HepG2 (cell line): Measurements from ENCODE around the gene SLC16A3. TPM values are rescaled to one million over a fixed set of nuclear protein-coding genes. Genes with fewer than 3 reads are reported as not detected.

Source experiments
- ATAC-seq: fragments of 200-7000 bp; cut with Tn5 transposase; 3 replicates; pipeline ENCODE4 v1.9.1; 2020; ENCODE audit warnings: mild to moderate bottlenecking, moderate library complexity
- BruUV-seq: library from RNA; stranded (reverse); fragments of 400-500 nt; replicated peaks from 2 replicates; lab custom pipeline; 2021; lab: Mats Ljungman, UMichigan
- CTCF ChIA-PET: fragments of 300-600 bp; formaldehyde crosslinking; extraction: SDS; loops from one replicate; lab custom pipeline; 2021; ENCODE audit warnings: low total read pairs, inconsistent platforms, low intra/inter-chr PET ratio; lab: Yijun Ruan, JAX
- POLR2A ChIA-PET: fragments of 350-600 bp; sonication (Branson Sonifier 250); formaldehyde crosslinking; loops from one replicate; lab custom pipeline; 2020; ENCODE audit warnings: antibody characterized with exemption, inconsistent platforms; lab: Yijun Ruan, JAX
- DNase-seq: peaks from one replicate; pipeline ENCODE4 v3.0.0-alpha.2; 2015; ENCODE audit warnings: low spot score
- FAIRE-seq: peaks from 3 replicates; lab custom pipeline; 2011; peaks lifted over from hg19 to GRCh38; lab: Jason Lieb, UNC
- H2AFZ ChIP-seq: one replicate; pipeline ENCODE4 v1.6.1; 2011; ENCODE audit warnings: low read length, inconsistent platforms
- H3K27ac ChIP-seq: fragments of 300-600 bp; 3 replicates; pipeline ENCODE4 v1.8.0; 2011; ENCODE audit warnings: mixed run types, mild to moderate bottlenecking, mixed read lengths, low read length, inconsistent platforms; ENCODE audit not compliant: insufficient read depth; ENCODE audit errors: extremely low read length
- H3K27me3 ChIP-seq, 2 experiments: fragments of 200-600 bp in 1 of 2; 2 replicates in 1 of 2; 3 replicates in 1 of 2; pipeline versions ENCODE4 v1.6.0 to v1.8.0; 2011; ENCODE audit warnings: low read length in 2 of 2, mild to moderate bottlenecking in 2 of 2, moderate library complexity in 2 of 2, inconsistent platforms in 1 of 2; ENCODE audit not compliant: insufficient read depth in 2 of 2, control insufficient read depth in 1 of 2
- H3K36me3 ChIP-seq, 2 experiments: fragments of 200-600 bp in 1 of 2; replicated peaks in 1 of 2; 2 replicates in 1 of 2; 3 replicates in 1 of 2; pipeline versions ENCODE4 v1.5.1 to v1.8.0; 2011; ENCODE audit warnings: low read length in 2 of 2, inconsistent platforms in 1 of 2; ENCODE audit not compliant: insufficient read depth in 2 of 2, control insufficient read depth in 1 of 2
- H3K4me1 ChIP-seq: 2 replicates; pipeline ENCODE4 v1.5.1; 2012; ENCODE audit warnings: low read length, inconsistent platforms; ENCODE audit not compliant: insufficient read depth
- H3K4me2 ChIP-seq: 2 replicates; pipeline ENCODE4 v1.6.0; 2011; ENCODE audit warnings: low read depth, low read length, inconsistent platforms
- H3K4me3 ChIP-seq, 3 experiments: fragments of 200-600 bp in 1 of 3; sonication (generic), shearing (Covaris generic) in 1 of 3; replicated peaks in 1 of 3; 2 replicates each; pipeline ENCODE4 v1.5.1; 2011 to 2016; ENCODE audit warnings: low read length in 3 of 3, inconsistent platforms in 2 of 3, low read depth in 2 of 3, mild to moderate bottlenecking in 2 of 3, control low read depth in 1 of 3, mixed read lengths in 1 of 3; ENCODE audit not compliant: insufficient read depth in 1 of 3
- H3K79me2 ChIP-seq: one replicate; pipeline ENCODE4 v1.6.1; 2011; ENCODE audit warnings: low read length, inconsistent platforms; ENCODE audit not compliant: insufficient read depth
- H3K9ac ChIP-seq: 2 replicates; pipeline ENCODE4 v1.6.0; 2011; ENCODE audit warnings: mild to moderate bottlenecking, low read depth, low read length, inconsistent platforms; ENCODE audit not compliant: insufficient read depth
- H3K9me3 ChIP-seq: 2 replicates; pipeline ENCODE4 v1.5.1; 2012; ENCODE audit warnings: mild to moderate bottlenecking, low read length
- H4K20me1 ChIP-seq: 2 replicates; pipeline ENCODE4 v1.6.0; 2011; ENCODE audit warnings: inconsistent platforms, mild to moderate bottlenecking, low read length, moderate library complexity; ENCODE audit not compliant: insufficient read depth
- ETV6 ChIP-seq: sonication (generic); formaldehyde crosslinking; conservative IDR thresholded peaks from 2 replicates; pipeline ENCODE4 v1.4.0; 2020; ENCODE audit warnings: missing genetic modification reagents
- HNF4A ChIP-seq: sonication (generic); formaldehyde crosslinking; IDR thresholded peaks from 2 replicates; pipeline ENCODE4 v1.4.0; 2020; ENCODE audit warnings: missing genetic modification reagents
- HNF4G ChIP-seq, 2 experiments: sonication (generic) in 1 of 2; formaldehyde crosslinking in 1 of 2; IDR thresholded peaks; 2 replicates each; pipeline versions ENCODE4 v1.4.0 to v1.6.1; 2011 to 2020; ENCODE audit warnings: borderline replicate concordance in 2 of 2, low read depth in 2 of 2, mild to moderate bottlenecking in 2 of 2, low read length in 1 of 2, missing genetic modification reagents in 1 of 2, moderate library complexity in 1 of 2
- PAF1 ChIP-seq: IDR thresholded peaks from 2 replicates; pipeline ENCODE4 v1.6.1; 2016; ENCODE audit warnings: missing genetic modification reagents, missing compliant biosample characterization
- PHF20 ChIP-seq: sonication (generic); formaldehyde crosslinking; IDR thresholded peaks from 2 replicates; pipeline ENCODE4 v1.5.0; 2020; ENCODE audit warnings: mild to moderate bottlenecking, missing genetic modification reagents
- PRMT3 ChIP-seq: sonication (generic); formaldehyde crosslinking; IDR thresholded peaks from 2 replicates; pipeline ENCODE4 v1.8.1; 2022; ENCODE audit warnings: low read depth, mild to moderate bottlenecking, moderate library complexity, missing genetic modification reagents, borderline replicate concordance
- RAD21 ChIP-seq: fragments of 450-650 bp; formaldehyde crosslinking; IDR thresholded peaks from 2 replicates; pipeline ENCODE4 v1.5.0; 2020; ENCODE audit warnings: mild to moderate bottlenecking
- RBFOX2 ChIP-seq: fragments of 200-400 bp; formaldehyde crosslinking; IDR thresholded peaks from 2 replicates; pipeline ENCODE4 v1.6.1; 2017; ENCODE audit warnings: low read depth, mild to moderate bottlenecking, low read length
- SIN3A ChIP-seq: IDR thresholded peaks from 2 replicates; pipeline ENCODE4 v1.6.1; 2011; ENCODE audit warnings: low read depth, mild to moderate bottlenecking, control low read depth, low read length, borderline replicate concordance
- SKI ChIP-seq: fragments of 450-650 bp; IDR thresholded peaks from one replicate; pipeline ENCODE4 v1.6.1; 2018; ENCODE audit warnings: mild to moderate bottlenecking; ENCODE audit not compliant: partially characterized antibody
- SRF ChIP-seq: IDR thresholded peaks from 2 replicates; pipeline ENCODE4 v1.6.1; 2011; ENCODE audit warnings: mild to moderate bottlenecking, low read depth, low read length, moderate library complexity
- SRSF1 ChIP-seq: fragments of 200-400 bp; formaldehyde crosslinking; optimal IDR thresholded peaks from 2 replicates; pipeline ENCODE3; 2017; ENCODE audit warnings: mild to moderate bottlenecking, low read depth, low read length, moderate library complexity
- TCF7 ChIP-seq: sonication (generic); IDR thresholded peaks from 2 replicates; pipeline ENCODE4 v1.6.1; 2016; ENCODE audit warnings: antibody characterized with exemption, low read depth
- ZC3H4 ChIP-seq: sonication (generic); formaldehyde crosslinking; IDR thresholded peaks from 2 replicates; pipeline ENCODE4 v1.4.0; 2020; ENCODE audit warnings: missing genetic modification reagents, borderline replicate concordance
- ZIK1 ChIP-seq: sonication (generic); formaldehyde crosslinking; IDR thresholded peaks from 2 replicates; pipeline ENCODE4 v1.5.0; 2020; ENCODE audit warnings: mild to moderate bottlenecking, low read depth, missing genetic modification reagents, borderline replicate concordance
- ZNF484 ChIP-seq: sonication (generic); formaldehyde crosslinking; IDR thresholded peaks from 2 replicates; pipeline ENCODE4 v1.5.1; 2020; ENCODE audit warnings: mild to moderate bottlenecking, low read depth, missing genetic modification reagents, borderline replicate concordance
- ZNF547 ChIP-seq: sonication (generic); formaldehyde crosslinking; IDR thresholded peaks from 2 replicates; pipeline ENCODE4 v1.5.1; 2020; ENCODE audit warnings: mild to moderate bottlenecking, missing genetic modification reagents
- WGBS: methylation state at CpG from one replicate; pipeline ENCODE4 v1.1.6; 2017; ENCODE audit warnings: low lambda C conversion rate; 5-methylcytosine and 5-hydroxymethylcytosine counted together
- in situ Hi-C: cut with HindIII; loops from 2 replicates; pipeline ENCODE4 v1.10.0; 2017; ENCODE audit warnings: low pct_unique_long_range_greater_than_20kb; ENCODE audit not compliant: extremely low pct_ligation_motif_present
- intact Hi-C: fragments of 100-400 bp; cut with micrococcal nuclease; formaldehyde crosslinking; loops from one replicate; pipeline ENCODE4 v1.10.0; 2022; ENCODE audit not compliant: unreplicated experiment
- polyA plus RNA-seq, 8 experiments: library from polyadenylated mRNA; depleted of rRNA in 3 of 8; stranded (reverse) in 7 of 8; unstranded in 1 of 8; fragments of >200 nt; fragmentation: Illumina TruSeq in 4 of 8; extraction: Trizol in 4 of 8; gene quantifications; 2 replicates each; pipeline versions ENCODE4 v1.2.1 to v1.2.3, GENCODE V29; 2011 to 2016; ENCODE audit warnings: low read depth in 4 of 8, missing spikeins in 1 of 8, mixed read lengths in 1 of 8; ENCODE audit not compliant: insufficient read depth in 1 of 8
- total RNA-seq, 5 experiments: library from RNA; depleted of rRNA; stranded (reverse); fragments of >200 nt; fragmentation: Illumina TruSeq; extraction: Trizol; gene quantifications; 2 replicates each; pipeline ENCODE4 v1.2.3, GENCODE V29; 2016; ENCODE audit warnings: low read depth in 1 of 5
- TF ChIP-seq, protein P1 (sequence below): sonication (generic); formaldehyde crosslinking; IDR thresholded peaks from 2 replicates; pipeline ENCODE4 v1.8.0; 2023; ENCODE audit warnings: mild to moderate bottlenecking, missing genetic modification reagents
- TF ChIP-seq, protein P2 (sequence below): sonication (generic); formaldehyde crosslinking; IDR thresholded peaks from 2 replicates; pipeline ENCODE4 v1.4.0; 2020; ENCODE audit warnings: missing genetic modification reagents, borderline replicate concordance

Gene SLC16A3
- total and polyA plus RNA-seq, 2 of the 13 experiments (the other 11 are each of a cell fraction or from before 2014, with no cell fraction given): 242 to 349 TPM

DNA sequence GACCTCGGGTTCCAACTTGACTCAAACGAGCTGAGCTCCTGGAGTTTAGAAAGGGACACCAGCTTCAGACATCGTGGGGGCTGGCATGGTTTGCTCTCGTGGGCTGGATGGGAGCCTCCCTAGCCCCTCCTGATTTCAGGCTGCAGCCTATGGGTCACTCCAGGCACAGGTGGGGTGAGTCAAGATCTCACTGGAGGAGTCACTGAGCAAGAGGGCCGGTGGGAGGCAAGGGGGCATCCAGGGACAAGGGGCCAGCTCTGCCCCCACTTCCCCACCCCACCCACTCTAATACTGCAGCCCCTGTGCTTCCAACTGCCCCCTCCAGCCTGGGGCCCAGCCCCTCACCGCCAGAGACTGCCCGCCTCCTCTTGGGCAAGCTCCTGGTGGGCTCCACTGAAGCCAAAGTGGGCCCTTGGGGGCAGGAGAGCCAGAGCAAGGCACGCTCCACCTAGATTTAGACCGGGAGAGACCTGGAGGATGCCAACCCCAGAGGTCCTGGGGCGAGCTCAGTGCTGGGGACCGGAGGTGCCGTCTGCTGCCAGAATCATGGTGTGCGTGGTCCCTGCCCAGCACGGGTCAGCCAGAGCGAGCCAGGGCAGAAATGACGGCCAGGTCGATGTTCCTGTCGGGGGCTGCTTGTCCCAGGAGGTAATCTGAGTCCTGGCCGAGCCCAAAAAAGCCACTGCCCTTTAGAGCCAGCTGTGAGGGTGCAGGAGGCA, 6.4 kb downstream of the SLC16A3 start (continued):
- TF ChIP-seq, protein P1, sequence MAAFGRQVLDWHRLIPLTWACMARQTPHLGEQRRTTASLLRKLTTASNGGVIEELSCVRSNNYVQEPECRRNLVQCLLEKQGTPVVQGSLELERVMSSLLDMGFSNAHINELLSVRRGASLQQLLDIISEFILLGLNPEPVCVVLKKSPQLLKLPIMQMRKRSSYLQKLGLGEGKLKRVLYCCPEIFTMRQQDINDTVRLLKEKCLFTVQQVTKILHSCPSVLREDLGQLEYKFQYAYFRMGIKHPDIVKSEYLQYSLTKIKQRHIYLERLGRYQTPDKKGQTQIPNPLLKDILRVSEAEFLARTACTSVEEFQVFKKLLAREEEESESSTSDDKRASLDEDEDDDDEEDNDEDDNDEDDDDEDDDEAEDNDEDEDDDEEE: 0 out of 2 replicates have a peak, but pooled peaks have one; percentile 1
- TF ChIP-seq ZNF547 (CRISPR knock-in tag): 0 out of 2 replicates have a peak, but pooled peaks have one; percentile 6
- TF ChIP-seq ZC3H4: 0 out of 2 replicates have a peak, but pooled peaks have one; percentile 21
- peak; percentile 3 for TF ChIP-seq SRSF1
- TF ChIP-seq SIN3A: peak; percentile 22; the same call in 1 of the 2 replicates
- no peak for TF ChIP-seq ETV6 (CRISPR knock-in tag)
- peak; percentile 35; the same call in 1 of the 2 replicates for TF ChIP-seq PHF20 (CRISPR knock-in tag)
- no peak; the same call in 1 of the 2 replicates for TF ChIP-seq RBFOX2
- TF ChIP-seq PAF1 (CRISPR knock-in tag): 0 out of 2 replicates have a peak, but pooled peaks have one; percentile 8
- TF ChIP-seq PRMT3: no peak
- TF ChIP-seq, all 625 proteins: peak for 14

DNA sequence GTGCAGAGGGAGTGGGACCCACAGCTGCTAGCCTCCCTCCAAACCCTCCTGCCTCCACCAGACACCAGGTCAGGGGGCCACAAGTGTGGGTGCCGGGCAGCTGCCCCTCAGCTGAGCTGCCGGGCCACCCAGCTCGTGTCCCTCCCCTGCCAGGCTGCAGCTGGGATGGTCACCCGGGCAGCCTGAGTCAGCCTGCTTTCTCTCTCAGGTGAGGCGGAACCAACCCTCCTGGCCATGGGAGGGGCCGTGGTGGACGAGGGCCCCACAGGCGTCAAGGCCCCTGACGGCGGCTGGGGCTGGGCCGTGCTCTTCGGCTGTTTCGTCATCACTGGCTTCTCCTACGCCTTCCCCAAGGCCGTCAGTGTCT, 6.9 kb downstream of the SLC16A3 start:
- Histone ChIP-seq H3K9ac (peak overlapping the region; percentile 16; the same call in 1 of the 2 replicates), H2AFZ (no peak overlapping the region), H3K79me2 (peaks cover 58% of the 10 kb centered on the region), H3K27ac (peak overlapping the region; percentile 59), H3K27me3 (no peaks in the 10 kb centered on the region; a peak in 1 of 5 replicates), H3K9me3 (no peaks in the 10 kb centered on the region), H3K4me3 (peak overlapping the region in 1 of 3 experiments; percentile 27; a peak in 1 of 6 replicates), H4K20me1 (peaks cover 96% of the 10 kb centered on the region), H3K4me2 (peak overlapping the region; percentile 33), H3K4me1 (peaks cover 88% of the 10 kb centered on the region), H3K36me3 (peaks cover 35 to 44% of the 10 kb centered on the region in 2 experiments)
- in situ Hi-C loops: no loop called here
- DNase-seq (no peak), ATAC-seq (peak; percentile 0; the same call in 2 of the 3 replicates), FAIRE-seq (no peak)
- 35% methylated on average over 15 of the region's 15 CpGs for WGBS
- CTCF ChIA-PET: interaction anchor here (0.7 to 1.2 kb wide), 4 partner anchors 30 to 85 kb away, joined by 3 to 7 read pairs (median 3); no protein-coding TSS in a partner anchor
- no TSS peak for BruUV-seq
- intact Hi-C loops: loop anchor here (2.0 to 10.0 kb wide), 2 partner anchors 29 to 131 kb away; no protein-coding TSS in a partner anchor
- POLR2A ChIA-PET: interaction anchor here (0.7 to 2.6 kb wide), 19 partner anchors 10 to 244 kb away, joined by 3 to 23 read pairs (median 6); partner anchors contain the start of genes CCDC57 and CD7
- TF ChIP-seq RBFOX2: peak; percentile 86
- no peak for TF ChIP-seq SKI
- TF ChIP-seq TCF7: no peak
- peak; percentile 37; the same call in 1 of the 2 replicates for TF ChIP-seq ZIK1 (CRISPR knock-in tag)
- no peak for TF ChIP-seq SRF
- no peak for TF ChIP-seq RAD21
- TF ChIP-seq ZNF484 (CRISPR knock-in tag): no peak
- no peak for TF ChIP-seq HNF4G (IDR thresholded peaks at IDR 0.05; ENCODE audit: borderline replicate concordance, low read depth, low read length)
- TF ChIP-seq HNF4G (CRISPR knock-in tag; IDR thresholded peaks at IDR 0.05; ENCODE audit: borderline replicate concordance, low read depth): no peak
- no peak for TF ChIP-seq HNF4A (CRISPR knock-in tag)
- TF ChIP-seq, protein P2, sequence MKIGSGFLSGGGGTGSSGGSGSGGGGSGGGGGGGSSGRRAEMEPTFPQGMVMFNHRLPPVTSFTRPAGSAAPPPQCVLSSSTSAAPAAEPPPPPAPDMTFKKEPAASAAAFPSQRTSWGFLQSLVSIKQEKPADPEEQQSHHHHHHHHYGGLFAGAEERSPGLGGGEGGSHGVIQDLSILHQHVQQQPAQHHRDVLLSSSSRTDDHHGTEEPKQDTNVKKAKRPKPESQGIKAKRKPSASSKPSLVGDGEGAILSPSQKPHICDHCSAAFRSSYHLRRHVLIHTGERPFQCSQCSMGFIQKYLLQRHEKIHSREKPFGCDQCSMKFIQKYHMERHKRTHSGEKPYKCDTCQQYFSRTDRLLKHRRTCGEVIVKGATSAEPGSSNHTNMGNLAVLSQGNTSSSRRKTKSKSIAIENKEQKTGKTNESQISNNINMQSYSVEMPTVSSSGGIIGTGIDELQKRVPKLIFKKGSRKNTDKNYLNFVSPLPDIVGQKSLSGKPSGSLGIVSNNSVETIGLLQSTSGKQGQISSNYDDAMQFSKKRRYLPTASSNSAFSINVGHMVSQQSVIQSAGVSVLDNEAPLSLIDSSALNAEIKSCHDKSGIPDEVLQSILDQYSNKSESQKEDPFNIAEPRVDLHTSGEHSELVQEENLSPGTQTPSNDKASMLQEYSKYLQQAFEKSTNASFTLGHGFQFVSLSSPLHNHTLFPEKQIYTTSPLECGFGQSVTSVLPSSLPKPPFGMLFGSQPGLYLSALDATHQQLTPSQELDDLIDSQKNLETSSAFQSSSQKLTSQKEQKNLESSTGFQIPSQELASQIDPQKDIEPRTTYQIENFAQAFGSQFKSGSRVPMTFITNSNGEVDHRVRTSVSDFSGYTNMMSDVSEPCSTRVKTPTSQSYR (CRISPR knock-in tag): no peak
